NB4 (cell line): ENCODE data around the gene SUGP2.

Source experiments
- DNase-seq: peaks from one replicate; pipeline ENCODE4 v3.0.0; 2010; ENCODE audit warnings: low read depth
- H3K4me3 ChIP-seq: one replicate; pipeline ENCODE4 v1.5.1; 2011; ENCODE audit warnings: mild to moderate bottlenecking, low read depth, low read length, moderate library complexity
- CTCF ChIP-seq: IDR thresholded peaks from one replicate; pipeline ENCODE4 v1.5.1; 2012; ENCODE audit warnings: low read depth, low read length
- MAX ChIP-seq: IDR thresholded peaks from 2 replicates; pipeline ENCODE4 v1.6.1; 2011; ENCODE audit warnings: low read depth, low read length
- MYC ChIP-seq: IDR thresholded peaks from 2 replicates; pipeline ENCODE4 v1.6.1; 2011; ENCODE audit warnings: low read depth, low read length
- POLR2A ChIP-seq: IDR thresholded peaks from 2 replicates; pipeline ENCODE4 v1.6.1; 2011; ENCODE audit warnings: mild to moderate bottlenecking; ENCODE audit not compliant: insufficient read length; ENCODE audit errors: extremely low read depth

SUGP2 gene

GRCh38 chr19:19022380-19022961 lies 10.8 kb downstream of the SUGP2 start:
- DNase-seq = no peak
- TF ChIP-seq CTCF = no peak
- TF ChIP-seq MYC = no peak
- no peak for TF ChIP-seq MAX
- no peak for TF ChIP-seq POLR2A
- no peak overlapping the region for H3K4me3 ChIP-seq

GRCh38 chr19:19021115-19021514 lies 12.2 kb downstream of the SUGP2 start:
- DNase-seq = no peak

GRCh38 chr19:19010551-19010950 lies 22.8 kb downstream of the SUGP2 start:
- DNase-seq = no peak
- no peak overlapping the region for H3K4me3 ChIP-seq
- TF ChIP-seq POLR2A (no peak), MAX (no peak), MYC (no peak), CTCF (no peak)

More at GRCh38 chr19:19021115-19021514, 12.2 kb downstream of the SUGP2 start:
- no peak for TF ChIP-seq CTCF
- no peak for TF ChIP-seq MAX
- TF ChIP-seq POLR2A = no peak
- H3K4me3 ChIP-seq = no peak overlapping the region

GRCh38 chr19:19009951-19010350 lies 23.4 kb downstream of the SUGP2 start:
- H3K4me3 ChIP-seq = no peak overlapping the region
- no peak for TF ChIP-seq MYC
- no peak for TF ChIP-seq CTCF
- no peak for TF ChIP-seq POLR2A
- no peak for TF ChIP-seq MAX
- no peak for DNase-seq

- no peak for DNase-seq
- TF ChIP-seq POLR2A = no peak
- no peak for TF ChIP-seq MAX
- no peak for TF ChIP-seq MYC
- no peak for TF ChIP-seq CTCF
- no peak overlapping the region for H3K4me3 ChIP-seq
These were observed 27.1 kb downstream of the SUGP2 start for GRCh38 chr19:19006213-19006612.
